ENCODE data around the gene SLC37A4.

Gene SLC37A4

DNA sequence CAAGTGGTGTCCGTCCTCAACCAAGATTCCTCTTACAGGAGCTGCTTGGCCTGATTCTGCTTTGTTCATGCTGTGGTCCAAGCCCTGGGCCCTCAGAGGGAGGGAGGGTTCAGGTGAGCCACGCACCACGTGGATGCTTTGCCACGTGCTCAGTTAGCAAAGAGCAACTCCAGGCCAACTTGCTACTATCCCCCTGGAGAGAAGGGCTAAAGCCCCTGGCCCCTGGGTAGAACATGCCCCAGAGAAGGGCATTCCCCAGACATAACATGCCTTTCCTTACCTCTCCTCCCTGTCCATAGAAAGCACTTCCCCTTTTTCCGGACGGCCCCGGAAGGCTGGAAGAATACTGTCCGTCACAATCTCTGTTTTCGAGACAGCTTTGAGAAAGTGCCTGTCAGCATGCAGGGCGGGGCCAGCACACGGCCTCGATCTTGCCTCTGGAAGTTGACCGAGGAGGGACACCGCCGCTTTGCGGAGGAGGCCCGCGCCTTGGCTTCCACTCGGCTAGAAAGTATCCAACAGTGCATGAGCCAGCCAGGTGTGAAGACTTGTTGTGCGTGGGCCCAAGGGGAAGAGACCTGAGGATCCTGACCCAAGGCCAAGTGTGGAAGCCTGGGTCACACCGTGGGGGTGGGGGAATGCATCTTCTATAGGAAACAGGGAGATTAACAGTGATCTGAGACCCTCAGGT lies 50.3 kb downstream of the SLC37A4 start:
- in situ Hi-C loops (cut with HindIII; ENCODE audit: low sequenced_read_pairs) = no loop called here

GRCh38 chr11:118979434-118979833 lies 51.2 kb downstream of the SLC37A4 start:
- in situ Hi-C loops (cut with HindIII; ENCODE audit: low sequenced_read_pairs) = no loop called here

GRCh38 chr11:118975771-118976709 lies 54.6 kb downstream of the SLC37A4 start:
- in situ Hi-C loops (cut with HindIII; ENCODE audit: low sequenced_read_pairs) = no loop called here
